GM19099 (cell line): ENCODE results near the gene ZNF573.

Experiments
- POLR2A ChIP-seq: IDR thresholded peaks from 3 replicates; pipeline ENCODE4 v1.6.1; 2011; ENCODE audit warnings: low read depth; ENCODE audit not compliant: insufficient read length; ENCODE audit errors: extremely low read depth

Gene ZNF573

DNA sequence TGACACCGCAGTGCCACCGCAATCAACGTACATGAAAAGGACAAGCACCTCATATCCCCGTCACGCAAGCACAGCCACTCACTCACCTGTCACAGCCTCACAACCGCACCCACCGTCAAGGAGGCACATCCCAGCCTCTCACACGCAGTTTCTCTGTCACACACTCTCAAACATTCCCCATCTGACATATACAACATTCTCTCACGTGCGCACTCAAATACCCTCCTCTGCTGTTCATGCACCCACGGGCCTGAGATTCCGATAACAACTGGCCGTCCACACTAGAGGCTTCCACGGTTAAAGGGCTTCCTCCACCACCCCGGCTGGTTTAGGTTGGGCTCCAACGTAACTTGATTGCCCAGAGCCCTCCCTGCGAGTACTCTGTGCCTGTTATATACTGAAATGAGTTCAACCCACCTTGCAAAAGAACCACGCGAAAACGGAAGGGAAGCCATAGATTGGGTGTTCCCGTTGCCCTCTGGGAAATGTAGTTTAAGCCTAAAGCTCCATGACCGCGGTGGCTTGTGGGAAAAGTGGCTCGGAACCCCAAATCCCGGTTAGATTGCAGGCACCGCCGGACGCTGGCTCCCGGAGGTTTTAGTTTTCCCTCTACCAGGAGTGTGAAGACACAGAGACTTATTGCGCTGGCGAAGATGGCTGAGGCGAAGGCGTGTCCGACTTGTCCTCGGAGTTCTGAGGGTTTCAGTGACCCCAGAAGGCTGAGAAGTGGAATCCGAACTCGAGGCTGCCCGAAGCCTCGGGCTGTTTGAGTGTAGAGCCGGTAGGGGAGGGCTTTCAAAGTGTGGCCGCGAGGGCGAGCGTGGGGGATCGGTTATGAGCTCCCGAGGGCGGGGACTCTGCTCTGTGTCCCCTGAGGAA lies at the start of gene ZNF573:
Gene ZNF573, minus strand, starts transcription at position 460 of the 879 bp plus-strand sequence. CDS start 5,857 bp downstream, outside the sequence.
- peak; percentile 66 for TF ChIP-seq POLR2A

GRCh38 chr19:37817180-37817981 lies 38.0 kb upstream of the ZNF573 start:
- TF ChIP-seq POLR2A, result no peak

DNA sequence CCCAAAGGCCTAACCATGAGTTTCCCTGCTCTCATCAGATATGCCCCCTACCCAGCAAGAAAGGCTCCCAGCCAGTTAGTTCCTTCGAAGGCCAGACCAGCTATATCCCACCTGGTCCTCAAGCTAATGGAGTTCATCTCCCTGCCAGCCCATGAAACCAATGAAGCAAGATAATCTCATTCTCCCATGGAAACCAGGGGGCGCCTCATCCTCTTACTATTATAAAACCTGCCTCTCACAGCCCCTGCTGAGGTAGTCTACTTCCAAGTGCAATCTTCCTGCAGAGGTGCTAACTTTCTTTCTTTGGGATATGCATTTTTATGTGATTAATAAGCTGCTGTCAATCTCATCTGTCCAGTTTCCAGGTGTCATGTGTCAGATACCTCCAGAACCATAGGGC lies 34.0 kb upstream of the ZNF573 start:
- no peak for TF ChIP-seq POLR2A

GRCh38 chr19:37809366-37809765 lies 30.0 kb upstream of the ZNF573 start:
- no peak for TF ChIP-seq POLR2A

DNA sequence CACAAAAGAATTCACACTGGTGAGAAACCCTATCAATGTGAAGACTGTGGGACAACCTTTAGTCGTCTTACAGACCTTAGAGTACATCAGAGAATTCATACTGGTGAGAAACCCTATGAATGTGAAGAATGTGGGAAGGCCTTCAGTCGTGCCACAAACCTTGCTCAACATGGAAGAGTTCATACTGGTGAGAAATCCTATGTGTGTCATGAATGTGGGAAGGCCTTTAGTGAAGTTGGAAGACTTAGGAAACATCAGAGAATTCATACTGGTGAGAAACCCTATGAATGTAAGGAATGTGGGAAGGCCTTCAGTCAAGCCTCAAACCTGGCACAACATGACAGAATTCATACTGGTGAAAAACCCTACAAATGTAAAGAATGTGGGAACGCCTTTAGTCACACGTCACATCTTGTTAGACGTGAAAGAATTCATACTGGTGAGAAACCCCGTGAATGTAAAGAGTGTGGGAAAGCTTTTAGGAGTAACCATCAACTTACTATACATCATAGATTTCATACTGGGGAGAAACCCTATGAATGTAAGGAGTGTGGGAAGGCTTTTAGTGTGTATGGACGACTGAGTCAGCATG lies 24.0 kb upstream of the ZNF573 start:
- TF ChIP-seq POLR2A, result no peak

DNA sequence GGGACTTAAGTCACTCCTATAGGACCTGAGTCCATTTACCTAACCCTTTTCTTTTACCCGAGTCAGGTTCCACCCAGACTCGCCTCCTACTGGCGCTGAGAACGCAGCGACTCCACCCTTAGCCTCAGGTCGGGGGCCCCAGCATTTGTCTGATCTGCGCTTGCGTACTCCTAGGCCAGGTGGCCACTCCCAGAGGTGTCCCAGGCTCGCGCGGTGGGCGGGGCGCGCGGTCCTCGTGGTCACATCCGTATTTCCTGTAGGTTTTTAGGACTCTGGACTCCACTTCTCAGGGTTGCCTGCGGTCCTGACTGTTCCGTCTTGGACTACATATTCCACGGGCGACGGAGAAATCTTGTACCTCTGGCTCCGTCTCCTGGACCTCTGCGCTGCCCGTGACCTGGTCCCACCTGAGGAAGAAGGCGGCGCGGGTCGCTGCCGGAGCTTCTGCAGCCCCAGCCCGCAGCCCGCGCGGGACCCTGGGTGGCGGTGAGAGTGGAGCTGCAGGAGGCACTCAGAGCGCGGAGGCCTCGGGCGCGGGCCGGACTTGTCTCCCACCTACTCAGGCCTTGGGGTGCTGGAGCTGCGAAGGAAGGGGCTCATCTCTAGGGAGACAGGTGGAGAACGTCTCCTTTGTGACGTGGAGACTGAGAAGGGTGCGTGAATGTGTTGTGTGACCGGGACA lies 11.0 kb upstream of the ZNF573 start:
- no peak for TF ChIP-seq POLR2A

GRCh38 chr19:37778613-37779126 lies 716 bp downstream of the ZNF573 start:
- TF ChIP-seq POLR2A, result no peak

GRCh38 chr19:37770985-37771384 lies 8.4 kb downstream of the ZNF573 start:
- no peak for TF ChIP-seq POLR2A

GRCh38 chr19:37763488-37763887 lies 15.9 kb downstream of the ZNF573 start:
- TF ChIP-seq POLR2A, result no peak

GRCh38 chr19:37738371-37738770 lies 41.0 kb downstream of the ZNF573 start:
- no peak for TF ChIP-seq POLR2A

DNA sequence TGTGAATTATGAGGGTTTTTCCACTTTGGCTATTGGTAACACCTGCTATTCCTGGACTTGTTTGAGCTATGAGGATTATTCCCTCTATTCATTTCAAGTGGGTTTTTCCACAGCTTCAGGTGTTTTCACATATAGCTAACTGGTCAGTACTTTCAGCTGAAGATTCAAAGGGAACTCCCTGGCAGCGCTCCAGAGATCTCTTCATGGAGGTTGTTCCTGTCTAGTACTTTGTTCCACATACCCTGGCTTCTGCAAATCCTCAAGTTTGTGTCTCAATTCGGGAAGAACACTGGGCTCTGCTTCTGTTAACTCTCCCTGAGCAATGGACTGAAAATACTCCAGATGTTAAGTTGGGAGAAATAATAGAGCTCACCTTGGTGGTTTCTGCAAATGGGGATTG lies 54.2 kb downstream of the ZNF573 start:
- no peak for TF ChIP-seq POLR2A

- no peak for TF ChIP-seq POLR2A
These were observed 59.5 kb downstream of the ZNF573 start for GRCh38 chr19:37719927-37720265.

GRCh38 chr19:37719111-37719926 lies 60.1 kb downstream of the ZNF573 start, which contains the start of gene ZNF607:
ZNF607 (minus strand) TSS chr19:37719761; CDS start chr19:37711618, 8,143 bp downstream.
- TF ChIP-seq POLR2A, result peak; percentile 69

- TF ChIP-seq POLR2A, result no peak
These were observed 61.1 kb downstream of the ZNF573 start for GRCh38 chr19:37718304-37718703.
